Tibial nerve (tissue), 4 donors: Measurements from ENCODE around the gene FSCN2. TPM values are rescaled to one million over a fixed set of nuclear protein-coding genes. Genes with fewer than 3 reads are reported as not detected.

Source experiments
- DNase-seq, 2 donors: peaks; one replicate each; pipeline ENCODE4 v3.0.0-alpha.2; 2019; ENCODE audit warnings: low spot score in 2 of 2
- H3K27ac ChIP-seq, 4 donors: fragments of 200-600 bp; sonication (generic) in 3 of 4; one replicate each; pipeline ENCODE4 v1.5.1; 2017 to 2019; ENCODE audit warnings: mild to moderate bottlenecking in 1 of 4
- H3K27me3 ChIP-seq, 2 donors: fragments of 200-600 bp; sonication (generic) in 1 of 2; one replicate each; pipeline versions ENCODE4 v1.5.1 to v1.6.0; 2017 to 2019
- H3K36me3 ChIP-seq, 3 donors: fragments of 200-600 bp; sonication (generic); one replicate each; pipeline ENCODE4 v1.5.1; 2018 to 2019
- H3K4me1 ChIP-seq, 4 donors: fragments of 200-600 bp; sonication (generic) in 3 of 4; one replicate each; pipeline ENCODE4 v1.5.1; 2017 to 2019
- H3K4me3 ChIP-seq, 4 donors: fragments of 200-600 bp; sonication (generic) in 3 of 4; one replicate each; pipeline ENCODE4 v1.5.1; 2017 to 2019; ENCODE audit warnings: mild to moderate bottlenecking in 1 of 4, moderate library complexity in 1 of 4
- H3K9me3 ChIP-seq, 4 donors: fragments of 200-600 bp; sonication (generic) in 3 of 4; one replicate each; pipeline ENCODE4 v1.5.1; 2017 to 2019
- EP300 ChIP-seq, 2 donors: sonication (generic); formaldehyde crosslinking; IDR thresholded peaks; one replicate each; pipeline ENCODE4 v1.6.1; 2017; ENCODE audit warnings: antibody characterized with exemption in 2 of 2, mild to moderate bottlenecking in 1 of 2
- POLR2A ChIP-seq, 2 donors: fragments of 450-650 bp; IDR thresholded peaks; one replicate each; pipeline ENCODE4 v1.6.1; 2017; ENCODE audit warnings: antibody characterized with exemption in 2 of 2, mild to moderate bottlenecking in 2 of 2, moderate library complexity in 2 of 2
- WGBS, 2 donors: methylation state at CpG; one replicate each; pipeline ENCODE4 v1.1.5; 2018; 5-methylcytosine and 5-hydroxymethylcytosine counted together
- total RNA-seq, 4 donors: library from RNA; depleted of rRNA; stranded (reverse); fragments of >200 nt; gene quantifications; one replicate each; pipeline ENCODE4 v1.1.0, GENCODE V29; 2016
- TF ChIP-seq, protein P1 (sequence below), 5 experiments: fragments of 200-600 bp in 3 of 5; fragments of 450-650 bp in 2 of 5; sonication (generic) in 3 of 5; IDR thresholded peaks; one replicate each; pipeline ENCODE4 v1.5.1; 2016 to 2019; ENCODE audit warnings: antibody characterized with exemption in 5 of 5, mild to moderate bottlenecking in 3 of 5, moderate library complexity in 2 of 5

FSCN2 gene
- total RNA-seq, 4 donors from 2014 or later, result 0.42 to 4.4 (median 3.7) TPM

DNA sequence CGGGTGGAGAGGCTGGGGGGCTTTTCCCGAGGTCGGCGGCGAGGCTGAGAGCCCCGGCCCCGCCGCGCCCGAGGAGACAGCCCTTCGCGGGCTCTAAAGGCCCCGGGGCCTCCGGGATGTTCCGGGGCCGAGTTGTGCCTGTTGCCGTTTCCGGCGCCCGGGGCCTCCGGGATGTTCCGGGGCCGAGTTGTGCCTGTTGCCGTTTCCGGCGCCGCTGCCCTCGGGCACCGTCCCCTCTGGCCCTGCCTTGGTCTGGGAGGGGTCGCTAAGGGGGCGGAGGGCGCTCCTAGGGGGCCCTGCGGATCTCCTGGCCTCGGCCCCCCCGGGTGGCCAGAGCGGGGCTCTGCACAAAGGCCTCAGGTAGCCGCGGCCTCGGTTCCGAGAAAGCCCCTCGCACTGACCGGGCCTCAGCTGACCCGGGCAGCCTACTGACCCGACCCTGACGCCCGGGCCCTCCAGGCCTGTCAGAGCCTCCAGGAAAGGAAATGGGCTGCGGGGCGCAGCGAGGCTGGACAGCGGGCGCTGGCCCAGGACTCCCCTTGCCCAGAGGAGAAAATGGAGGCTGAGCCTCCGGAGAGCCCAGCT, 39.8 kb upstream of the FSCN2 start:
- WGBS, 2 donors, result 5 to 23% methylated on average over 18 to 28 of the region's 52 CpGs
- no peaks in the 10 kb centered on the region for H3K36me3 ChIP-seq
- peaks cover 0 to 50% (median 19%) of the 10 kb centered on the region in 4 donors for H3K4me1 ChIP-seq
- peak overlapping the region; percentile 69 to 91 (median 78) for H3K27ac ChIP-seq
- peak overlapping the region; percentile 55 to 78 (median 60) for H3K4me3 ChIP-seq
- no peak for TF ChIP-seq POLR2A (IDR thresholded peaks at IDR 0.05)
- TF ChIP-seq, protein P1, sequence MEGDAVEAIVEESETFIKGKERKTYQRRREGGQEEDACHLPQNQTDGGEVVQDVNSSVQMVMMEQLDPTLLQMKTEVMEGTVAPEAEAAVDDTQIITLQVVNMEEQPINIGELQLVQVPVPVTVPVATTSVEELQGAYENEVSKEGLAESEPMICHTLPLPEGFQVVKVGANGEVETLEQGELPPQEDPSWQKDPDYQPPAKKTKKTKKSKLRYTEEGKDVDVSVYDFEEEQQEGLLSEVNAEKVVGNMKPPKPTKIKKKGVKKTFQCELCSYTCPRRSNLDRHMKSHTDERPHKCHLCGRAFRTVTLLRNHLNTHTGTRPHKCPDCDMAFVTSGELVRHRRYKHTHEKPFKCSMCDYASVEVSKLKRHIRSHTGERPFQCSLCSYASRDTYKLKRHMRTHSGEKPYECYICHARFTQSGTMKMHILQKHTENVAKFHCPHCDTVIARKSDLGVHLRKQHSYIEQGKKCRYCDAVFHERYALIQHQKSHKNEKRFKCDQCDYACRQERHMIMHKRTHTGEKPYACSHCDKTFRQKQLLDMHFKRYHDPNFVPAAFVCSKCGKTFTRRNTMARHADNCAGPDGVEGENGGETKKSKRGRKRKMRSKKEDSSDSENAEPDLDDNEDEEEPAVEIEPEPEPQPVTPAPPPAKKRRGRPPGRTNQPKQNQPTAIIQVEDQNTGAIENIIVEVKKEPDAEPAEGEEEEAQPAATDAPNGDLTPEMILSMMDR (IDR thresholded peaks at IDR 0.05), result no peak
- TF ChIP-seq EP300 (IDR thresholded peaks at IDR 0.05), result no peak
- H3K27me3 ChIP-seq, result no peaks in the 10 kb centered on the region
- no peak for DNase-seq
- no peaks in the 10 kb centered on the region for H3K9me3 ChIP-seq

DNA sequence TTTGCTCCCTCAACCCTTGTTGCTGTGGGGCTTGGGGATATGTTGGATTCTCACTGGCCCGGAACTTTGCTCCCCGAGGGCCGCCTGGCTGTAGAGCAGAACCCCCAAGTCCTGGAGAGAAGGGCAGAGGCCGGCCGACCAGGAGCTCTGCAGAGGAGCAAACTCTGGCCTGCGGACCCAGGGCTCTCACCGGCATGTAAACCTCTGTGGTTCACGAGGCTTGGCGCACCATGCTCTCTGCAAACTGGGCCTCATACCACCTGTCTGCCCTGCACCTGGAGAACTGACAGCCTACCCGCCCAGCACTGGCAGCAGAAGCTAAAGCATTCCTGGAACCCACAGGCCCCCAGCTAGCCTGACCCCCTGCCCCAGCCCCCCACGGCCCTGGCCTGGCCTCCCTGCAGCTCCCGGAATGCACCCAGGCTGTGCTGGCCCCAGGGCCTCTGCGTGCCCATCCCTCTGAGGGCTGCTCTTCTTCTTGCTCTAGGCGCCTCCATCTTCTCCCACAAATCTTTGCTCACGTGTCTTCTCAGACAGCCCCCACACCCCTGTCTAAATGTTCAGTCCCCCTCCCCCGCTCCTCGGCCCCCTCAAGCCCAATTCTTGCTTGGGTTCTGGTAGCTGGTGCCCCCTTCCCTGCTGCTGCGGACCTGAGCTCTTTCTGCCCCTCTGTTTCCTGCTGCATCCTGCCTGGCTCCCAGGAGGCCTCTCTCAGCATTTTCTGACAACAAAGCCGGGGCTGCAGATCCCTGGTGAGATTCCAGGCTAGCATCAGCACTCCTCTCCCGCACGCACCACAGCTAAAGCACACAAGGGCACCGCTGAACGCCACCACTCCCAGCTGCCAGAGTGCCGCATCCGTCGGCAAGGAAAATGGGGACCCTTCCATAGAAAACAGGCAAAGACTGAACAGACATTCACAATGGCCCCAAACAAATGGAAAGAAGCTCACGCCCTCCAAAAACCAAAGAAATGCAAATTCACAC, 38.9 kb upstream of the FSCN2 start:
- DNase-seq, result no peak
- TF ChIP-seq EP300 (IDR thresholded peaks at IDR 0.05) (no peak), POLR2A (IDR thresholded peaks at IDR 0.05) (no peak)
- TF ChIP-seq, protein P1 (IDR thresholded peaks at IDR 0.05), result no peak
- WGBS, 2 donors, result 73 to 76% methylated on average over 24 to 25 of the region's 27 CpGs
- no peaks in the 10 kb centered on the region for H3K36me3 ChIP-seq
- H3K27ac ChIP-seq, result no peak overlapping the region
- no peaks in the 10 kb centered on the region for H3K9me3 ChIP-seq
- H3K4me3 ChIP-seq, result peak overlapping the region in 1 of 4 donors; percentile 78
- H3K27me3 ChIP-seq, result no peaks in the 10 kb centered on the region
- H3K4me1 ChIP-seq, result peaks cover 0 to 42% (median 11%) of the 10 kb centered on the region in 4 donors

DNA sequence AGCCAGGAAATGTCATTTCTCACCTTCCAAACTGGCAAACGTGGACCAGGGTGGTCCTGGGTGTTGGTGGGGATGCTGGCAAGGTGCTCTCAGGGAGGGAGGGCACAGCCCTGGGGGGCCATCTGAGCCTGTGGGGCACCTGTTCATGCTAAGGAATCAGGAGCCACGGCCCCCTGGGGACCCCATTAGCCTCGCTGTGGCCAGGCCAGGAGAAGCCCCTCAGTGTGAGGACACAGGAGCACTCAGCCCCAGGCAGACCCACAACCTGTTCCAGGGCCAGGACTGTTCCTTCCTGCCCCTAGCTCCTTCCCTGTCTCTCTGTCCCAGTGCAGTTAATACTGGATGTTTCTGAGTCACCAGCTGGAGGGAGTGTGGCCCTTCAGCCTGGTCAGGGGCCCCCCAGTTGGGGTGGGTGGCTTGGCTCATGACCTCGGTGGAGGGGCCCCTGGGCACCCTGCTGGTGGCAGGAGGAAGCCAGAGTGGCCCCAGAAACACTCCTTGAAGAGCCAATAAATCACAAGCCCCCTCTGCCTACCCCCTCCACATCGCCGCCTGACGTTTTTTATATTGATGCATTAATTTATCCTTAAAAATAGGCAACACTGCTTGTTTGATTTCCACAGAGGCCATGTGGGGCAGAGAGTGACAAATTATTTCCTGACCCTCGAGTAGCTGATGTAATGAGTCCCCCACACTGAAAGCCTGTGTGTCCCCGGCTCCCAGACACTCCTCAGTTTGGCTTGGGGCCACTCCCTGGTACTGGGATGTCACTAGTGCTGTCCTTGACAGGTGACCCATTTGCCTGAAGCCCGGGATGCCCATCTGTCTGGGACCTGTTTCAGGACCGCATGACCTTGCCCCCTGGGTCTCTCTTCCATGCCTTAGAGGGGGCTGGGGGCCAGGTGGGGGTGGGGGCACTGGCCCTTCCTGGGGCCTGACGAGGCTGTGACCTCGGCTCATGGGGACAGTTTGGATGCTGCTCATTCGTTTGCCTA, 37.9 kb upstream of the FSCN2 start:
- 57 to 59% methylated on average over 10 to 14 of the region's 14 CpGs for WGBS, 2 donors
- no peaks in the 10 kb centered on the region for H3K36me3 ChIP-seq
- no peaks in the 10 kb centered on the region for H3K27me3 ChIP-seq
- TF ChIP-seq POLR2A (IDR thresholded peaks at IDR 0.05) (no peak), EP300 (IDR thresholded peaks at IDR 0.05) (no peak)
- TF ChIP-seq, protein P1 (IDR thresholded peaks at IDR 0.05), result no peak
- no peak overlapping the region for H3K4me3 ChIP-seq
- no peak for DNase-seq
- H3K4me1 ChIP-seq, result peaks cover 0 to 35% (median 9%) of the 10 kb centered on the region in 4 donors
- H3K27ac ChIP-seq, result no peak overlapping the region
- H3K9me3 ChIP-seq, result no peaks in the 10 kb centered on the region

DNA sequence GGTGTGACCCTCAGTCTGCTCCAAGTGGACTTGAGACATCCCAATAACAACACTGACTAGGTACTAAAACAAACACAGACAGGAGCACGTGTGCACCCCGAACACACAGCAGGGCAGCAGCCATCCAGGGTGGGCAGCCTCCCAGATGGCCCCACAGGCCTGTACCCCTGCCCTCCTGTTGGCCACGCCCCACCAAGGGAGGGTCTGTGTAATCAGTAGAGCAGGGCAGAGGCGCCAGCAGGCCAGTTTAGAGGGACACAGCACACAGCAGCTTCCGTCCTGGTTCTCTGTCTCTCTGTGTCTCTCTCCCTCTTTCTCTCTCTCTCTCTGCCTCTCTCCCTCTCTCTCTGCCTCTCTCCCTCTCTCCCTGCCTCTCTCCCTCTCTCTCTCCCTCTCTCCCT, 37.0 kb upstream of the FSCN2 start:
- no peaks in the 10 kb centered on the region for H3K9me3 ChIP-seq
- WGBS, 2 donors, result 42 to 45% methylated on average over 5 of the region's 5 CpGs
- H3K36me3 ChIP-seq, result no peaks in the 10 kb centered on the region
- no peak for TF ChIP-seq POLR2A (IDR thresholded peaks at IDR 0.05)
- no peak for TF ChIP-seq EP300 (IDR thresholded peaks at IDR 0.05)
- TF ChIP-seq, protein P1 (IDR thresholded peaks at IDR 0.05), result no peak
- H3K27me3 ChIP-seq, result no peaks in the 10 kb centered on the region
- H3K27ac ChIP-seq, result no peak overlapping the region
- H3K4me3 ChIP-seq, result no peak overlapping the region
- peaks cover 0 to 33% (median 9%) of the 10 kb centered on the region in 4 donors for H3K4me1 ChIP-seq
- DNase-seq, result no peak
